ENCODE results near the gene TEX29.

The TEX29 gene

DNA sequence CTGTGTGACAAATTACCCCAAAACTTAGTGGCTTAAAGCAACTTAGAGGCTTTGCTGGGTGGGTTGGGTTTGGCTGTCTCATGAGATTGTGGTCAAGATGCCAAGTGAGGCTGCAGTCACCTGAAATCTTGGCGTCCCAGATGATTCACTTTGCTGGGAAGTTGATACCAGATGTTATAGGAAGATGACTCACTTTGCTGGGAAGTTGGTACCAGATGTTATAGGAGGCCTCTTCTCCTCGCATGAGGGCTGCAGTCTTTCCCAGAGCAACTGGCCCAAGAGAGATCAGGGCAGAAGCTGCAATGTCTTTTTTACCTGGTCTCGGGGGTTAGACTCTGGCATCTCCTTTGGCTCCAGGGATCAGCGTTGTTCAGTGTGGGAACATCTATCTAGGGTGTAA is 16.8 kb downstream of the TEX29 start:
- H2AFZ ChIP-seq (ENCODE audit: low read depth) = no peak overlapping the region
- no peak overlapping the region for H3K9ac ChIP-seq
- no peak overlapping the region for H3K4me2 ChIP-seq
- no peaks in the 10 kb centered on the region for H3K27me3 ChIP-seq (ENCODE audit: insufficient read depth, low read depth)
- H4K20me1 ChIP-seq (ENCODE audit: insufficient read depth) = no peaks in the 10 kb centered on the region
- TF ChIP-seq, protein P1, sequence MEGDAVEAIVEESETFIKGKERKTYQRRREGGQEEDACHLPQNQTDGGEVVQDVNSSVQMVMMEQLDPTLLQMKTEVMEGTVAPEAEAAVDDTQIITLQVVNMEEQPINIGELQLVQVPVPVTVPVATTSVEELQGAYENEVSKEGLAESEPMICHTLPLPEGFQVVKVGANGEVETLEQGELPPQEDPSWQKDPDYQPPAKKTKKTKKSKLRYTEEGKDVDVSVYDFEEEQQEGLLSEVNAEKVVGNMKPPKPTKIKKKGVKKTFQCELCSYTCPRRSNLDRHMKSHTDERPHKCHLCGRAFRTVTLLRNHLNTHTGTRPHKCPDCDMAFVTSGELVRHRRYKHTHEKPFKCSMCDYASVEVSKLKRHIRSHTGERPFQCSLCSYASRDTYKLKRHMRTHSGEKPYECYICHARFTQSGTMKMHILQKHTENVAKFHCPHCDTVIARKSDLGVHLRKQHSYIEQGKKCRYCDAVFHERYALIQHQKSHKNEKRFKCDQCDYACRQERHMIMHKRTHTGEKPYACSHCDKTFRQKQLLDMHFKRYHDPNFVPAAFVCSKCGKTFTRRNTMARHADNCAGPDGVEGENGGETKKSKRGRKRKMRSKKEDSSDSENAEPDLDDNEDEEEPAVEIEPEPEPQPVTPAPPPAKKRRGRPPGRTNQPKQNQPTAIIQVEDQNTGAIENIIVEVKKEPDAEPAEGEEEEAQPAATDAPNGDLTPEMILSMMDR (conservative IDR thresholded peaks at IDR 0.05; ENCODE audit: low read depth, low read length) = no peak
- no peaks in the 10 kb centered on the region for H3K4me1 ChIP-seq (ENCODE audit: low read depth, poor library complexity, severe bottlenecking)
- no peaks in the 10 kb centered on the region for H3K36me3 ChIP-seq (ENCODE audit: insufficient read depth)
- no peak overlapping the region for H3K4me3 ChIP-seq (IDR thresholded peaks at IDR 0.05; ENCODE audit: insufficient read depth, low read depth, low read length)
- no peak overlapping the region for H3K27ac ChIP-seq
- H3K79me2 ChIP-seq (ENCODE audit: insufficient read depth, low read depth) = no peaks in the 10 kb centered on the region

DNA sequence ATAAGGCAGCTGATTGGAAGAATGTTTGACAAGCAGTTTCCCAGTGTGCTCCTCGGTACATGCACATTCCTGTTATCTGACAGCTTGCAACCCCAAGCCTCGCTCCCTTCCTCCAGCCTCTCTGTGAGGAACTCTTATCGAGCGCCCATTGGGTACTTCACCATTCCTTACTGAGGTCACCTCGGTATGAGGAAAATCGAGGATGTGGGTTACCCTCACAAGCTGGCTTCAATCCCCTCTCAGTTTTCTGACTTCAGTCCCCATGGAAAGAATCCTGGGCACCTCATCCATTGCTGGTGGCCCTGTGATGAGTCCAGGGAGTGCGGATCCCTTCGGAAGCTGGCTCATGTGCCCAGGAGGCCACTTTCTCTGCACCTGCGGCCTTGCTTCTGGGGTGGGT is 17.3 kb downstream of the TEX29 start:
- Histone ChIP-seq H2AFZ (ENCODE audit: low read depth) (no peak overlapping the region), H3K4me2 (no peak overlapping the region), H3K27me3 (ENCODE audit: insufficient read depth, low read depth) (no peaks in the 10 kb centered on the region), H3K9ac (no peak overlapping the region), H4K20me1 (ENCODE audit: insufficient read depth) (no peaks in the 10 kb centered on the region), H3K4me3 (IDR thresholded peaks at IDR 0.05; ENCODE audit: insufficient read depth, low read depth, low read length) (no peak overlapping the region), H3K36me3 (ENCODE audit: insufficient read depth) (no peaks in the 10 kb centered on the region), H3K79me2 (ENCODE audit: insufficient read depth, low read depth) (no peaks in the 10 kb centered on the region), H3K27ac (no peak overlapping the region), H3K4me1 (ENCODE audit: low read depth, poor library complexity, severe bottlenecking) (no peaks in the 10 kb centered on the region)
- TF ChIP-seq, protein P1 (conservative IDR thresholded peaks at IDR 0.05; ENCODE audit: low read depth, low read length) = no peak

DNA sequence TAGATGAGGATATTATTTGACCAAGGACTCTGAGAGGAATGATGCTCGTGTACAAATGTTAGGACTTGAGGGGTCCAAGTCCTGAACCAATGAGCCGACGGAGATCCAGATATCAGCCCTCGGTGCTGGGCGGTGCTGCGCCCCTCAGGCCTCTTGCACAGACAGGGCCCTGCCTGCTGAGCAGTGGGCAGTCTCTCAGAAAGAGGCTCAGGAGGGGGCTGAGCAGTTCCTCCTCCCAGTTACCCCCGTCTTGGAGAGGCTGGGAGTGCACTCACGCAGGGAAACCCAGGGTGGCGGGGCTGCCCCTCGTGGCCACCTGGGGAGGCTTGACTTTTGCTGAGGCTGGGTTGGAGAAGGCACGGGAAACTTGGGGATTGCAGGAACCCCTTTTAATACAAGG is 18.4 kb downstream of the TEX29 start:
- Histone ChIP-seq H3K9ac (no peak overlapping the region), H3K4me1 (ENCODE audit: low read depth, poor library complexity, severe bottlenecking) (no peaks in the 10 kb centered on the region), H3K27me3 (ENCODE audit: insufficient read depth, low read depth) (no peaks in the 10 kb centered on the region), H3K36me3 (ENCODE audit: insufficient read depth) (no peaks in the 10 kb centered on the region), H3K4me3 (IDR thresholded peaks at IDR 0.05; ENCODE audit: insufficient read depth, low read depth, low read length) (no peak overlapping the region), H2AFZ (ENCODE audit: low read depth) (no peak overlapping the region), H4K20me1 (ENCODE audit: insufficient read depth) (no peaks in the 10 kb centered on the region), H3K79me2 (ENCODE audit: insufficient read depth, low read depth) (no peaks in the 10 kb centered on the region), H3K4me2 (no peak overlapping the region), H3K27ac (no peak overlapping the region)
- TF ChIP-seq, protein P1 (conservative IDR thresholded peaks at IDR 0.05; ENCODE audit: low read depth, low read length) = no peak

DNA sequence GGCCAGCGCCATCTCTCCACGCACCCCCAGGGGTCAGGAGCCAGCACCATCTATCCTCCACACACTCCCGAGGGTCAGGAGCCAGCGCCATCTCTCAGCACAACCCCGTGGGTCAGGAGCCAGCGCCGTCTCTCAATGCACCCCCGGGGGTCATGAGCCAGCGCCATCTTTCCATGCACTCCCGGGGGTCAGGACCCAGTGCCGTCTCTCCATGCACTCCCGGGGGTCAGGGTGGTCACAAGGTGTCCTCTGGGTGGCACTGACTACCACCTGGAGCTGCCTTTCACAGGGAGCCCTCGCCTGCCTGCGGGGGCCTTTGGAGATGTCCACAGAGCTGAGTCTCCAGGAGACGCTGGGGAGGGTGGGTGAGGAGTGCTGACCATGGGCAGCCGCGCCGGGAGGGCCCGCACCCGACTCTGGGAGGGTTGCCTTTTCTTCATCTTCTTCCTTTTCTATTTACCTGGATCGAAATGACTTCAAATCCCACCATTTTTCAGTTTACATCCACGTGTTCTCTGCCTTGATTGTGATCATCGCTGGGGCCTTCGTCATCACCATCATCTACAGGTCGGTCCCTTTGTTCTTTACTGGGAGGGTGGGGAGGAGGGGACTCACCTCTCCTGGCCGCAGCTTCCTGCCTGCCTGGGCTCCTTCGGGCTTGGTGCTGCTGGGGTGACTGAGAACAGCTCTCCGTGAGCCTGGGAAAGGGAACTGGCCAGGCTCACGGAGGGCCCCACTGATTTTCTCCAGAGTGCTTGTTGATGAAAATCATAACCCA is 19.1 kb downstream of the TEX29 start:
- Histone ChIP-seq H3K36me3 (ENCODE audit: insufficient read depth) (no peaks in the 10 kb centered on the region), H3K79me2 (ENCODE audit: insufficient read depth, low read depth) (no peaks in the 10 kb centered on the region), H3K9ac (no peak overlapping the region), H4K20me1 (ENCODE audit: insufficient read depth) (no peaks in the 10 kb centered on the region), H2AFZ (ENCODE audit: low read depth) (no peak overlapping the region), H3K27ac (no peak overlapping the region), H3K4me3 (IDR thresholded peaks at IDR 0.05; ENCODE audit: insufficient read depth, low read depth, low read length) (no peak overlapping the region), H3K27me3 (ENCODE audit: insufficient read depth, low read depth) (no peaks in the 10 kb centered on the region), H3K4me2 (no peak overlapping the region), H3K4me1 (ENCODE audit: low read depth, poor library complexity, severe bottlenecking) (no peaks in the 10 kb centered on the region)
- TF ChIP-seq, protein P1 (conservative IDR thresholded peaks at IDR 0.05; ENCODE audit: low read depth, low read length) = no peak

Data from KMS-11 (cell line).